NCI-H69 (cell line): ENCODE data around the gene ARPC2.
A peak's percentile ranks its signal among the peaks of the same experiment; 100 is the strongest.

Source experiments
- DNase-seq: peaks from one replicate; lab custom pipeline; 2025; lab: John Stamatoyannopoulos, UW

ARPC2 gene

GRCh38 chr2:218217360-218218267, 625 bp downstream of the ARPC2 start:
- DNase-seq, result peak; percentile 42

GRCh38 chr2:218218268-218219185, 1.5 kb downstream of the ARPC2 start:
- DNase-seq, result no peak

- no peak for DNase-seq
Measured at GRCh38 chr2:218219934-218220333, 2.9 kb downstream of the ARPC2 start.

- no peak for DNase-seq
Measured at GRCh38 chr2:218221000-218221399, 4.0 kb downstream of the ARPC2 start.

GRCh38 chr2:218223046-218223445, 6.1 kb downstream of the ARPC2 start:
- peak; percentile 0 for DNase-seq

- DNase-seq, result no peak
Measured at GRCh38 chr2:218224186-218224585, 7.2 kb downstream of the ARPC2 start.

GRCh38 chr2:218226903-218227302, 9.9 kb downstream of the ARPC2 start:
- no peak for DNase-seq

GRCh38 chr2:218228366-218229090, 11.5 kb downstream of the ARPC2 start:
- DNase-seq, result peak; percentile 1

GRCh38 chr2:218229239-218229638, 12.2 kb downstream of the ARPC2 start:
- no peak for DNase-seq

GRCh38 chr2:218229851-218230250, 12.9 kb downstream of the ARPC2 start:
- no peak for DNase-seq

GRCh38 chr2:218230882-218231281, 13.9 kb downstream of the ARPC2 start:
- DNase-seq, result peak; percentile 1

- DNase-seq, result no peak
Measured at GRCh38 chr2:218233543-218233942, 16.6 kb downstream of the ARPC2 start.

- DNase-seq, result no peak
Measured at GRCh38 chr2:218234521-218234920, 17.5 kb downstream of the ARPC2 start.

- no peak for DNase-seq
Measured at GRCh38 chr2:218235017-218235416, 18.0 kb downstream of the ARPC2 start.

GRCh38 chr2:218236829-218237228, 19.8 kb downstream of the ARPC2 start:
- no peak for DNase-seq

- no peak for DNase-seq
Measured at GRCh38 chr2:218238887-218239286, 21.9 kb downstream of the ARPC2 start.

- no peak for DNase-seq
Measured at GRCh38 chr2:218244204-218244603, 27.2 kb downstream of the ARPC2 start.

- no peak for DNase-seq
Measured at GRCh38 chr2:218244665-218245064, 27.7 kb downstream of the ARPC2 start.

GRCh38 chr2:218245214-218245613, 28.2 kb downstream of the ARPC2 start:
- DNase-seq, result no peak

- DNase-seq, result no peak
Measured at GRCh38 chr2:218249691-218250090, 32.7 kb downstream of the ARPC2 start.

- no peak for DNase-seq
Measured at GRCh38 chr2:218252509-218253231, 35.7 kb downstream of the ARPC2 start.
